Loucy (cell line): ENCODE data around the gene ENOX1.

Experiments used
- H2AFZ ChIP-seq: fragments of 200-600 bp; sonication (generic); 2 replicates; pipeline ENCODE4 v1.6.0; 2016; ENCODE audit warnings: antibody characterized with exemption, mild to moderate bottlenecking, low read length, moderate library complexity
- H3F3A ChIP-seq: fragments of 200-600 bp; 2 replicates; pipeline ENCODE4 v1.6.0; 2016; ENCODE audit warnings: antibody characterized with exemption, low read depth, mild to moderate bottlenecking
- H3K27me3 ChIP-seq: fragments of 200-600 bp; sonication (generic); 2 replicates; pipeline ENCODE4 v1.6.1; 2014; ENCODE audit warnings: low read length, mild to moderate bottlenecking; ENCODE audit not compliant: insufficient read depth, poor library complexity, severe bottlenecking
- H3K36me3 ChIP-seq: fragments of 200-600 bp; sonication (generic); 2 replicates; pipeline ENCODE4 v1.6.1; 2016; ENCODE audit warnings: low read length; ENCODE audit not compliant: insufficient read depth
- H3K4me1 ChIP-seq: fragments of 200-600 bp; sonication (generic); 2 replicates; pipeline ENCODE4 v1.5.1; 2014; ENCODE audit warnings: low read length, mild to moderate bottlenecking; ENCODE audit not compliant: insufficient read depth, poor library complexity, severe bottlenecking
- H3K4me2 ChIP-seq: fragments of 200-600 bp; sonication (generic); 2 replicates; pipeline ENCODE4 v1.6.0; 2014; ENCODE audit warnings: antibody characterized with exemption, low read length, low read depth, mild to moderate bottlenecking; ENCODE audit not compliant: poor library complexity, severe bottlenecking
- H3K4me3 ChIP-seq: fragments of 200-600 bp; sonication (generic); 2 replicates; pipeline ENCODE4 v1.5.1; 2014; ENCODE audit warnings: low read length, mild to moderate bottlenecking, mixed read lengths; ENCODE audit not compliant: poor library complexity, severe bottlenecking
- H3K79me2 ChIP-seq: fragments of 200-600 bp; sonication (generic); 2 replicates; pipeline ENCODE4 v1.6.1; 2014; ENCODE audit warnings: low read length; ENCODE audit not compliant: insufficient read depth
- H3K9ac ChIP-seq: fragments of 200-600 bp; sonication (generic); 2 replicates; pipeline ENCODE4 v1.6.0; 2014; ENCODE audit warnings: mild to moderate bottlenecking, low read depth, low read length, moderate library complexity; ENCODE audit not compliant: poor library complexity, severe bottlenecking
- H3K9me2 ChIP-seq: fragments of 200-600 bp; sonication (generic); replicated peaks from 2 replicates; pipeline ENCODE4 v1.6.1; 2016; ENCODE audit warnings: low read depth, low read length, mixed read lengths
- H3K9me3 ChIP-seq: fragments of 200-600 bp; sonication (generic); 2 replicates; pipeline ENCODE4 v1.6.1; 2014; ENCODE audit warnings: mild to moderate bottlenecking, antibody characterized with exemption, low read length, low read depth; ENCODE audit not compliant: insufficient read depth
- H4K20me1 ChIP-seq: fragments of 200-600 bp; sonication (generic); 2 replicates; pipeline ENCODE4 v1.6.0; 2014; ENCODE audit warnings: antibody characterized with exemption, low read length, mild to moderate bottlenecking; ENCODE audit not compliant: insufficient read depth, poor library complexity, severe bottlenecking
- EZH2phosphoT487 ChIP-seq: fragments of 200-600 bp; IDR thresholded peaks from 2 replicates; pipeline ENCODE4 v1.6.1; 2018; ENCODE audit warnings: antibody characterized with exemption, mild to moderate bottlenecking, moderate library complexity, borderline replicate concordance
- TF ChIP-seq, protein P1 (sequence below): fragments of 200-600 bp; sonication (generic); conservative IDR thresholded peaks from 2 replicates; pipeline ENCODE4 v1.5.1; 2014; ENCODE audit warnings: mild to moderate bottlenecking, antibody characterized with exemption, low read length

The ENOX1 gene

DNA sequence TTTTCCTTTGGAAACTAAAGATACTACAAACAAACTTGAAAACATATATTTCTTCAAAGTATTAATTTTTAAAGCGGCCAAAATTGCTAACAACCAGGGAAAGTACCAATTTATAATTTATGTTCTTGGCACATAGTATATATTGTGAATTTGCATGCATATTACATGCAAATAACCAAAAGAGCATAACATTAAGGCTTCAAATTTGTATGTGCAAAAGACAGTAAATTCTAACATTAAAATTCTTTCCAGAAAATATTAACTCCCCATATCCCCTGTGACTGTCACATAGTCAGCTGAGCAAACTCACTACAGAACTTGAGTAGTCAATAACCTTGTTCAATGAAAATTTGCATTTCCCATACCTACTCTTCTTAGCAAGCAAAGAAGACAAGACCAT lies 133.4 kb downstream of the ENOX1 start:
- H4K20me1 ChIP-seq, result no peaks in the 10 kb centered on the region
- TF ChIP-seq, protein P1, sequence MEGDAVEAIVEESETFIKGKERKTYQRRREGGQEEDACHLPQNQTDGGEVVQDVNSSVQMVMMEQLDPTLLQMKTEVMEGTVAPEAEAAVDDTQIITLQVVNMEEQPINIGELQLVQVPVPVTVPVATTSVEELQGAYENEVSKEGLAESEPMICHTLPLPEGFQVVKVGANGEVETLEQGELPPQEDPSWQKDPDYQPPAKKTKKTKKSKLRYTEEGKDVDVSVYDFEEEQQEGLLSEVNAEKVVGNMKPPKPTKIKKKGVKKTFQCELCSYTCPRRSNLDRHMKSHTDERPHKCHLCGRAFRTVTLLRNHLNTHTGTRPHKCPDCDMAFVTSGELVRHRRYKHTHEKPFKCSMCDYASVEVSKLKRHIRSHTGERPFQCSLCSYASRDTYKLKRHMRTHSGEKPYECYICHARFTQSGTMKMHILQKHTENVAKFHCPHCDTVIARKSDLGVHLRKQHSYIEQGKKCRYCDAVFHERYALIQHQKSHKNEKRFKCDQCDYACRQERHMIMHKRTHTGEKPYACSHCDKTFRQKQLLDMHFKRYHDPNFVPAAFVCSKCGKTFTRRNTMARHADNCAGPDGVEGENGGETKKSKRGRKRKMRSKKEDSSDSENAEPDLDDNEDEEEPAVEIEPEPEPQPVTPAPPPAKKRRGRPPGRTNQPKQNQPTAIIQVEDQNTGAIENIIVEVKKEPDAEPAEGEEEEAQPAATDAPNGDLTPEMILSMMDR, result no peak
- TF ChIP-seq EZH2phosphoT487, result no peak
- no peaks in the 10 kb centered on the region for H3K9me3 ChIP-seq
- H3K9ac ChIP-seq, result no peak overlapping the region
- no peaks in the 10 kb centered on the region for H3K4me1 ChIP-seq
- H3K79me2 ChIP-seq, result no peaks in the 10 kb centered on the region
- no peaks in the 10 kb centered on the region for H3K36me3 ChIP-seq
- no peaks in the 10 kb centered on the region for H3K9me2 ChIP-seq
- no peaks in the 10 kb centered on the region for H3K27me3 ChIP-seq
- H3F3A ChIP-seq, result no peaks in the 10 kb centered on the region
- H2AFZ ChIP-seq, result no peak overlapping the region
- H3K4me2 ChIP-seq, result no peak overlapping the region
- H3K4me3 ChIP-seq, result no peak overlapping the region

- Histone ChIP-seq H3K4me1 (no peaks in the 10 kb centered on the region), H3F3A (no peaks in the 10 kb centered on the region), H3K9me3 (no peaks in the 10 kb centered on the region), H4K20me1 (no peaks in the 10 kb centered on the region), H3K9me2 (no peaks in the 10 kb centered on the region), H2AFZ (no peak overlapping the region), H3K27me3 (no peaks in the 10 kb centered on the region), H3K36me3 (no peaks in the 10 kb centered on the region), H3K4me2 (no peak overlapping the region), H3K79me2 (no peaks in the 10 kb centered on the region), H3K4me3 (no peak overlapping the region), H3K9ac (no peak overlapping the region)
- no peak for TF ChIP-seq EZH2phosphoT487
- TF ChIP-seq, protein P1, result no peak
These were observed 134.0 kb downstream of the ENOX1 start for GRCh38 chr13:43652760-43653159.

DNA sequence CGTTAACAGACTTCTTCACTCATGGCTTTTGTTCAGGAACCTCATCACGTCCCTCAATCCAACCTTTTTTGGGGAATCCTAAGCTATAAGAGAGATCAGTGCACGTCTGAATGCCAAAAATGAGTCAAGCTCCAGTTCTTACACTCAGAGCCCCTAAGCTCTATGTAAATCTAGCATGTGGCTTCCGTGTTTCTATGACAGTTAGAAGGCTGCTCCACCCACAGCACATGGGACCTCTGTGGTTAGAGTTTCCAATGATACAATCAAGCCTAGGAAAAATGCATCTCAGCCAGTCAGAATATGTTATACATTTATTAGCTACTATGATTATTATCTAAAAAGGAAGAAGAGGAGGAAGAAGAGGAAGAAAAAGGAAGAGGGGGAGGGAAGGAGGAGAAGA lies 135.9 kb downstream of the ENOX1 start:
- H3K4me2 ChIP-seq, result no peak overlapping the region
- no peak overlapping the region for H2AFZ ChIP-seq
- H3K27me3 ChIP-seq, result no peaks in the 10 kb centered on the region
- no peak overlapping the region for H3K9ac ChIP-seq
- H3K4me1 ChIP-seq, result no peaks in the 10 kb centered on the region
- H3K4me3 ChIP-seq, result no peak overlapping the region
- no peaks in the 10 kb centered on the region for H3K36me3 ChIP-seq
- no peaks in the 10 kb centered on the region for H4K20me1 ChIP-seq
- H3F3A ChIP-seq, result no peaks in the 10 kb centered on the region
- no peaks in the 10 kb centered on the region for H3K79me2 ChIP-seq
- H3K9me3 ChIP-seq, result no peaks in the 10 kb centered on the region
- no peak for TF ChIP-seq EZH2phosphoT487
- TF ChIP-seq, protein P1, result no peak
- H3K9me2 ChIP-seq, result no peaks in the 10 kb centered on the region
